Measurements from ENCODE around the gene ASMTL. TPM values are rescaled to one million over a fixed set of nuclear protein-coding genes. Genes with fewer than 3 reads are reported as not detected.

The ASMTL gene
- total RNA-seq, 4 donors from 2014 or later = 29.7 to 35.1 (median 32.5) TPM

- whole genome bisulfite sequencing, 2 donors (ENCODE audit: low coverage in 1 of 2) = 85 to 96% methylated on average over 4 to 5 of the region's 29 CpGs
- ATAC-seq = no peak
- peaks cover 0 to 28% (median 0%) of the 10 kb centered on the region in 3 donors for H3K9me3 ChIP-seq
- H3K27me3 ChIP-seq = no peaks in the 10 kb centered on the region
- no peak overlapping the region for H3K27ac ChIP-seq
- H3K4me1 ChIP-seq = no peaks in the 10 kb centered on the region
- TF ChIP-seq POLR2AphosphoS5 (IDR thresholded peaks at IDR 0.05) (no peak), CTCF (IDR thresholded peaks at IDR 0.05) (no peak), EP300 (IDR thresholded peaks at IDR 0.05) (no peak), POLR2A (IDR thresholded peaks at IDR 0.05) (no peak)
- peaks cover 0 to 88% of the 10 kb centered on the region in 2 donors for H3K36me3 ChIP-seq
- H3K4me3 ChIP-seq = no peak overlapping the region
Observed at GRCh38 chrX:1418901-1419544, 33.7 kb downstream of the ASMTL start.

DNA sequence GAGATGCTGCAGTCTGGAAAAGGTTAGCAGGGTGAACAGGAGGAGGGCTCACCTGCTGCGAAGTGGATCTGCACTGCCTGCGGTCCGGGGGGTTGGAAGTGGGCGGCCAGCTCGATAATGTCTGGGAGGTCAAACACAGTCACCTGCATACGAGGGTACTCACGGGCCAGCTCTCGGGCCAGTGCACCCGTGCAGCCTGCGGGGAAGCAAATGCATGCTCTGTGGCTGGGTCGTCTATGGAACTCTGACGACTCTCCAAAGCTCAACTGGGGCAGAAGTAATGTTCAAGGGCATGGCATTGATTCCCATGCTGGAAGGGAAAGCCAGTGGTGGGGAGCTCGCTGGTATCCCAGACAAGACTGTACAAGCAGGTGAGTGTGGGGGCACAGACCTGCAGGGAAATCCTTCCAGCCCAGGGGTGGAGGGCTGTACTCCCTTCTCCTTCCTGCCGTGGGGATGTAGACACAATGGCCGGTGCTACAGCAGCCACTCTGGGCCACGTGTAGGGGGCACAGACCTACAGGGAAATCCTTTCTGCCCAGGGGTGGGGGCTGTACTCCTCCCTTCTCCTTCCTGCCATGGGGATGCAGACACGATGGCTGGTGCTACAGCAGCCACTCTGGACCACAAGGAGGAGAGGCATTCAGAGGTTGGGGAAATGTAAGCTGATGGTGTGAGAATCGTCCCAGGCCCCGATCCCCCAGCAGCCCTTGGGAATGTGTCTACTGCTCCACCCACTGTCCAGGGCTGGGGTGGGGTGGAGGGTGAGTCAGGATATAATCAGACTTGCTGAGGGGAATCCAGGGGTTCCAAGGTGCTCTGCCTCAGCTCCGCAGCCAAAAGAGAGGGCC, 34.6 kb downstream of the ASMTL start:
- H3K36me3 ChIP-seq = peaks cover 0 to 89% of the 10 kb centered on the region in 2 donors
- 77 to 80% methylated on average over 1 to 6 of the region's 20 CpGs for WGBS, 2 donors (ENCODE audit: low coverage in 1 of 2)
- no peaks in the 10 kb centered on the region for H3K4me1 ChIP-seq
- peaks cover 0 to 25% (median 0%) of the 10 kb centered on the region in 3 donors for H3K9me3 ChIP-seq
- no peak overlapping the region for H3K4me3 ChIP-seq
- ATAC-seq = no peak
- no peak overlapping the region for H3K27ac ChIP-seq
- TF ChIP-seq POLR2A (IDR thresholded peaks at IDR 0.05) (no peak), POLR2AphosphoS5 (IDR thresholded peaks at IDR 0.05) (no peak), EP300 (IDR thresholded peaks at IDR 0.05) (no peak), CTCF (IDR thresholded peaks at IDR 0.05) (no peak)
- no peaks in the 10 kb centered on the region for H3K27me3 ChIP-seq

DNA sequence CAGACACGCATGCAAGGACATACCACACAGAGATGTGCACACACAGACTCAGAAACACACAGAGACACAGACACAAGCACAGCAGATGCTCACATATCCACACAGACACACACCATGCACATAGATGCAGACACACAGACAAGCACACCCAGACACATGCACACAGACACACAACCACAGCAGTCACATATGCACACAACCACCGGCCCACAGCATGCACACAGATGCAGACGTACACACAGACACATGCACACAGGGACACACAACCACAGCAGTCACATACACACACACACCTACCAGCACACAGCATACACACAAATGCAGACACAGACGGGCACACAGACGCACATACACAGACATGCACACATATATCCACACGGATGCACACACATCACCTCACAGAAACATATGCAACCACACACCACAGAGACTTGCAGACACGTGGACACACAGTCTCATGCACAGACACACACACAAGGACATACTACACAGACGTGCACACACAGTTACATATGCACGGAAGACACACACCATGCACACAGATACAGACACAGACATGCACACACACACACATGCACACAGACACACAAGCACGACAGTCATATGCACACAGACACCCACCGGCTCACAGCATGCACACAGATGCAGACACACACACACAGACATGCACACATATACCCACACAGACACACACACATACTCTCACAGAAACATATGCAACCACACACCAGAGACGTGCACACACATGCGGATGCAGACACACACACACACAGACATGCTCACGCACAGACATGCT, 35.5 kb downstream of the ASMTL start:
- no peak for TF ChIP-seq POLR2AphosphoS5 (IDR thresholded peaks at IDR 0.05)
- no peak for TF ChIP-seq EP300 (IDR thresholded peaks at IDR 0.05)
- no peak for TF ChIP-seq CTCF (IDR thresholded peaks at IDR 0.05)
- TF ChIP-seq POLR2A (IDR thresholded peaks at IDR 0.05) = no peak
- H3K36me3 ChIP-seq = peaks cover 0 to 89% of the 10 kb centered on the region in 2 donors
- no peak overlapping the region for H3K27ac ChIP-seq
- H3K9me3 ChIP-seq = peaks cover 0 to 15% (median 0%) of the 10 kb centered on the region in 3 donors
- H3K4me1 ChIP-seq = no peaks in the 10 kb centered on the region
- ATAC-seq = no peak
- no peaks in the 10 kb centered on the region for H3K27me3 ChIP-seq
- no peak overlapping the region for H3K4me3 ChIP-seq
- 53 to 70% methylated on average over 5 to 7 of the region's 14 CpGs for WGBS, 2 donors (ENCODE audit: low coverage in 1 of 2)

DNA sequence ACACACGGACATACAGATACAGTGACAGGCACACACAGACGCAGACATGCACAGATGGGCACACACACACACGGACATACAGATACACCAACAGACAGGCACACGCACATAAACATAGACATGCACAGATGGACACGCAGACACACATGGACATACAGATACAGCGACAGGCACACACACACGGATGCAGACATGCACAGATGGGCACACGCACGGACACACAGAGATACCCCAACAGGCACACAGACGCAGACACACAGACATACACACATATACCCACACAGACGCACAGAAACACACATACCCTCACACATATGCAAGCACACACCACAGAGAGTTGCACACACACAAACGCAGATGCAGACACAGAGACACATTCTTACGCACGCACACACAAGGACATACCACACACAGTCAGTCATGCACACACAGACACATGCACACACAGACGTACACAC, 36.4 kb downstream of the ASMTL start:
- WGBS, 2 donors (ENCODE audit: low coverage in 1 of 2) = 59 to 67% methylated on average over 3 to 11 of the region's 15 CpGs
- H3K4me1 ChIP-seq = no peaks in the 10 kb centered on the region
- ATAC-seq = no peak
- H3K4me3 ChIP-seq = no peak overlapping the region
- no peak overlapping the region for H3K27ac ChIP-seq
- no peaks in the 10 kb centered on the region for H3K27me3 ChIP-seq
- TF ChIP-seq CTCF (IDR thresholded peaks at IDR 0.05) = no peak
- TF ChIP-seq EP300 (IDR thresholded peaks at IDR 0.05) = no peak
- no peak for TF ChIP-seq POLR2AphosphoS5 (IDR thresholded peaks at IDR 0.05)
- TF ChIP-seq POLR2A (IDR thresholded peaks at IDR 0.05) = no peak
- H3K36me3 ChIP-seq = peaks cover 0 to 89% of the 10 kb centered on the region in 2 donors
- H3K9me3 ChIP-seq = peaks cover 0 to 9% (median 0%) of the 10 kb centered on the region in 3 donors

Measured in gastroesophageal sphincter (tissue), 4 donors.